SK-N-SH (cell line): Measurements from ENCODE around the gene SEZ6. TPM values are rescaled to one million over a fixed set of nuclear protein-coding genes. Genes with fewer than 3 reads are reported as not detected.

Experiments used
- CTCF ChIA-PET: fragments of 300-600, 350-600 bp; formaldehyde crosslinking; extraction: SDS; loops from one replicate; lab custom pipeline; 2021; lab: Yijun Ruan, JAX
- POLR2A ChIA-PET: fragments of 350-600 bp; sonication (Branson Sonifier 250); formaldehyde crosslinking; extraction: SDS; loops from one replicate; lab custom pipeline; 2020; ENCODE audit warnings: antibody characterized with exemption, inconsistent platforms; lab: Yijun Ruan, JAX
- DNase-seq: peaks from one replicate; pipeline ENCODE4 v3.0.0; 2012
- H2AFZ ChIP-seq: fragments of 200-600 bp; sonication (generic); 2 replicates; pipeline ENCODE4 v1.8.1; 2016; ENCODE audit warnings: antibody characterized with exemption, mild to moderate bottlenecking, low read depth
- H3F3A ChIP-seq: fragments of 200-600 bp; sonication (generic); replicated peaks from 2 replicates; pipeline ENCODE3; 2016; ENCODE audit warnings: antibody characterized with exemption, mild to moderate bottlenecking; ENCODE audit not compliant: insufficient read depth
- H3K27ac ChIP-seq, 2 experiments: fragments of 200-500 bp in 1 of 2; fragments of 200-600 bp in 1 of 2; sonication (Bioruptor generic) in 1 of 2; sonication (generic), shearing (Covaris generic) in 1 of 2; 2 replicates each; pipeline versions ENCODE4 v1.5.1 to v1.6.1; 2014 to 2016; ENCODE audit warnings: low read depth in 2 of 2, inconsistent platforms in 1 of 2, low read length in 1 of 2, mild to moderate bottlenecking in 1 of 2, mixed read lengths in 1 of 2
- H3K27me3 ChIP-seq: fragments of 200-600 bp; sonication (generic), shearing (Covaris generic); 2 replicates; pipeline ENCODE4 v1.6.1; 2016; ENCODE audit warnings: mixed run types; ENCODE audit not compliant: insufficient read depth
- H3K36me3 ChIP-seq, 2 experiments: fragments of 200-500 bp in 1 of 2; fragments of 200-600 bp in 1 of 2; sonication (Bioruptor generic) in 1 of 2; sonication (generic) in 1 of 2; replicated peaks in 1 of 2; 2 replicates each; pipeline versions ENCODE3 to v1.5.1; 2014 to 2016; ENCODE audit warnings: low read length in 1 of 2, mild to moderate bottlenecking in 1 of 2; ENCODE audit not compliant: insufficient read depth in 2 of 2, control insufficient read depth in 1 of 2
- H3K4me1 ChIP-seq, 2 experiments: fragments of 200-500 bp in 1 of 2; fragments of 200-600 bp in 1 of 2; sonication (Bioruptor generic) in 1 of 2; sonication (generic), shearing (Covaris generic) in 1 of 2; 2 replicates each; pipeline versions ENCODE4 v1.5.1 to v1.6.1; 2014 to 2016; ENCODE audit warnings: low read depth in 1 of 2, low read length in 1 of 2, mixed run types in 1 of 2; ENCODE audit not compliant: insufficient read depth in 2 of 2, control insufficient read depth in 1 of 2
- H3K4me2 ChIP-seq: fragments of 200-600 bp; sonication (generic), shearing (Covaris generic); 2 replicates; pipeline ENCODE4 v1.6.1; 2017; ENCODE audit warnings: mixed run types
- H3K4me3 ChIP-seq, 2 experiments: fragments of 200-500 bp in 1 of 2; fragments of 200-600 bp in 1 of 2; sonication (Bioruptor generic) in 1 of 2; sonication (generic), shearing (Covaris generic) in 1 of 2; 2 replicates each; pipeline versions ENCODE4 v1.5.1 to v1.8.1; 2014 to 2016; ENCODE audit warnings: low read depth in 2 of 2, inconsistent platforms in 1 of 2, low read length in 1 of 2, mild to moderate bottlenecking in 1 of 2, mixed read lengths in 1 of 2, moderate library complexity in 1 of 2
- H3K79me2 ChIP-seq: fragments of 200-600 bp; sonication (generic); 2 replicates; pipeline ENCODE4 v1.8.1; 2017; ENCODE audit warnings: mild to moderate bottlenecking; ENCODE audit not compliant: insufficient read depth
- H3K9ac ChIP-seq: fragments of 200-600 bp; sonication (generic); 2 replicates; pipeline ENCODE4 v1.6.1; 2017; ENCODE audit warnings: mixed run types
- H3K9me2 ChIP-seq: fragments of 200-600 bp; sonication (generic); 2 replicates; pipeline ENCODE4 v1.6.1; 2017; ENCODE audit warnings: mixed run types
- H3K9me3 ChIP-seq: fragments of 200-600 bp; sonication (generic); 2 replicates; pipeline ENCODE4 v1.6.1; 2017; ENCODE audit warnings: mixed run types, mild to moderate bottlenecking, moderate library complexity
- H4K20me1 ChIP-seq: fragments of 200-600 bp; sonication (generic); 2 replicates; pipeline ENCODE4 v1.6.1; 2017; ENCODE audit warnings: mild to moderate bottlenecking, mixed run types; ENCODE audit not compliant: insufficient read depth
- FOXJ3 ChIP-seq: sonication (generic); formaldehyde crosslinking; IDR thresholded peaks from 2 replicates; pipeline ENCODE4 v1.5.1; 2020; ENCODE audit warnings: mild to moderate bottlenecking, missing genetic modification reagents
- FOXM1 ChIP-seq: IDR thresholded peaks from 2 replicates; pipeline ENCODE4 v1.4.0; 2012; ENCODE audit warnings: low read depth, mild to moderate bottlenecking
- NRF1 ChIP-seq: IDR thresholded peaks from 2 replicates; pipeline ENCODE4 v1.6.1; 2012; ENCODE audit warnings: low read depth, mild to moderate bottlenecking, low read length
- PBX3 ChIP-seq: IDR thresholded peaks from 2 replicates; pipeline ENCODE4; 2012
- RAD21 ChIP-seq: IDR thresholded peaks from 2 replicates; pipeline ENCODE4 v1.6.1; 2012; ENCODE audit warnings: mild to moderate bottlenecking, low read length
- RCOR1 ChIP-seq: fragments of 150-350 bp; IDR thresholded peaks from 2 replicates; pipeline ENCODE4 v1.6.1; 2017; ENCODE audit warnings: antibody characterized with exemption, low read length
- RFX5 ChIP-seq: IDR thresholded peaks from 2 replicates; pipeline ENCODE4 v1.6.1; 2012; ENCODE audit warnings: mild to moderate bottlenecking, improper control_type of control experiment, low read length
- RXRA ChIP-seq: IDR thresholded peaks from 2 replicates; pipeline ENCODE4 v1.4.0; 2012; ENCODE audit warnings: low read depth, mild to moderate bottlenecking, borderline replicate concordance
- SMC3 ChIP-seq: IDR thresholded peaks from 2 replicates; pipeline ENCODE4 v1.6.1; 2012; ENCODE audit warnings: low read depth, low read length, improper control_type of control experiment
- TAF1 ChIP-seq: IDR thresholded peaks from 2 replicates; pipeline ENCODE4 v1.6.1; 2012; ENCODE audit warnings: low read depth, mild to moderate bottlenecking, low read length, moderate library complexity, borderline replicate concordance
- TCF12 ChIP-seq: IDR thresholded peaks from 2 replicates; pipeline ENCODE4 v1.4.0; 2012
- TEAD4 ChIP-seq: IDR thresholded peaks from 2 replicates; pipeline ENCODE4 v1.4.0; 2012; ENCODE audit warnings: mild to moderate bottlenecking, borderline replicate concordance; ENCODE audit not compliant: insufficient read depth
- USF1 ChIP-seq: IDR thresholded peaks from 2 replicates; pipeline ENCODE4 v1.4.0; 2012; ENCODE audit warnings: low read depth, borderline replicate concordance
- USF2 ChIP-seq: fragments of 150-350 bp; IDR thresholded peaks from 2 replicates; pipeline ENCODE4 v1.6.1; 2017; ENCODE audit warnings: antibody characterized with exemption, low read length, low read depth, borderline replicate concordance
- ZBTB33 ChIP-seq: IDR thresholded peaks from 2 replicates; pipeline ENCODE4 v1.4.0; 2012; ENCODE audit warnings: low read depth, borderline replicate concordance
- WGBS: methylation state at CpG from one replicate; pipeline ENCODE4 v1.1.6; 2017; ENCODE audit warnings: low lambda C conversion rate; 5-methylcytosine and 5-hydroxymethylcytosine counted together
- polyA plus RNA-seq, 3 experiments: library from polyadenylated mRNA; depleted of rRNA; stranded (reverse); fragments of >200 nt; gene quantifications; 2 replicates each; pipeline ENCODE4 v1.2.3, GENCODE V29; 2012

Gene SEZ6
- polyA plus RNA-seq, 1 of the 3 experiments (the other 2 are of a cell fraction): 0.12 TPM

GRCh38 chr17:28963055-28963611 is 42.7 kb downstream of the SEZ6 start:
- ChIA-PET CTCF (interaction anchor here (1.0 to 15.3 kb wide), 11 partner anchors 10 to 213 kb away, joined by 3 to 947 read pairs (median 8); partner anchors contain the start of genes PHF12 and SEZ6), POLR2A (no interaction called here)

GRCh38 chr17:28961391-28961790 is 44.4 kb downstream of the SEZ6 start:
- H3F3A ChIP-seq: no peaks in the 10 kb centered on the region
- H3K27ac ChIP-seq: no peak overlapping the region
- no peaks in the 10 kb centered on the region; a peak in 1 of 4 replicates for H3K4me1 ChIP-seq
- H3K9me2 ChIP-seq: no peaks in the 10 kb centered on the region
- H3K9ac ChIP-seq: no peak overlapping the region
- CTCF ChIA-PET: interaction anchor here (1.4 to 15.3 kb wide), 3 partner anchors 8 to 152 kb away, joined by 4 to 947 read pairs (median 75); partner anchors contain the start of gene PHF12
- H4K20me1 ChIP-seq: no peaks in the 10 kb centered on the region
- 87% methylated on average over 5 of the region's 7 CpGs for WGBS
- DNase-seq: no peak
- H2AFZ ChIP-seq: no peak overlapping the region
- no peaks in the 10 kb centered on the region for H3K79me2 ChIP-seq
- H3K4me3 ChIP-seq: no peak overlapping the region
- POLR2A ChIA-PET: no interaction called here
- H3K36me3 ChIP-seq: no peaks in the 10 kb centered on the region
- no peaks in the 10 kb centered on the region for H3K27me3 ChIP-seq
- no peak overlapping the region for H3K4me2 ChIP-seq
- H3K9me3 ChIP-seq: no peaks in the 10 kb centered on the region
- TF ChIP-seq TCF12: no peak
- no peak for TF ChIP-seq ZBTB33
- TF ChIP-seq RXRA: no peak
- TF ChIP-seq RCOR1: no peak
- TF ChIP-seq RFX5: no peak
- TF ChIP-seq RAD21: no peak
- no peak for TF ChIP-seq TEAD4
- no peak for TF ChIP-seq FOXM1
- TF ChIP-seq USF2: no peak
- TF ChIP-seq PBX3: no peak
- TF ChIP-seq SMC3: no peak
- TF ChIP-seq TAF1: no peak
- TF ChIP-seq USF1: no peak

More at GRCh38 chr17:28963055-28963611, 42.7 kb downstream of the SEZ6 start:
- Histone ChIP-seq H3K79me2 (no peaks in the 10 kb centered on the region), H3K4me1 (peaks cover 0 to 8% of the 10 kb centered on the region in 2 experiments; a peak in 2 of 4 replicates), H3K9me3 (no peaks in the 10 kb centered on the region), H3K27ac (no peak overlapping the region), H3K4me3 (no peak overlapping the region), H3K4me2 (no peak overlapping the region), H3F3A (no peaks in the 10 kb centered on the region), H3K9me2 (no peaks in the 10 kb centered on the region), H3K9ac (no peak overlapping the region), H4K20me1 (no peaks in the 10 kb centered on the region), H2AFZ (no peak overlapping the region), H3K36me3 (no peaks in the 10 kb centered on the region), H3K27me3 (no peaks in the 10 kb centered on the region)
- TF ChIP-seq NRF1 (no peak), SMC3 (no peak), TAF1 (no peak), FOXJ3 (CRISPR knock-in tag) (no peak)
- no peak for DNase-seq
- WGBS: 76% methylated on average over 6 of the region's 6 CpGs
